Chondrocyte (in vitro differentiated cells): ENCODE measurements around the gene CA5A. TPM values are rescaled to one million over a fixed set of nuclear protein-coding genes. Genes with fewer than 3 reads are reported as not detected.
"Not testable (repeated sequence)": the region's sequence is repeated elsewhere in the genome, so short reads cannot be mapped to it uniquely, and the experiment has no call there.

Source experiments
- DNase-seq: peaks from one replicate; pipeline ENCODE4 v3.0.0; 2021; ENCODE audit warnings: mixed read lengths, low spot score
- H3K27ac Mint-ChIP-seq: one replicate; pipeline ENCODE4 v1.8.0; 2021; ENCODE audit warnings: mild to moderate bottlenecking, moderate library complexity, mixed read lengths; ENCODE audit not compliant: unreplicated experiment
- H3K27me3 Mint-ChIP-seq: 2 replicates; pipeline ENCODE4 v1.8.0; 2021; ENCODE audit warnings: low read depth, mixed read lengths
- H3K36me3 Mint-ChIP-seq: 2 replicates; pipeline ENCODE4 v1.8.0; 2021; ENCODE audit warnings: low read depth, mixed read lengths
- H3K4me1 Mint-ChIP-seq: 2 replicates; pipeline ENCODE4 v1.8.0; 2021; ENCODE audit warnings: low read depth, mild to moderate bottlenecking, mixed read lengths
- H3K4me3 Mint-ChIP-seq: one replicate; pipeline ENCODE4 v1.8.0; 2021; ENCODE audit warnings: mild to moderate bottlenecking, moderate library complexity, mixed read lengths; ENCODE audit not compliant: unreplicated experiment
- H3K9me3 Mint-ChIP-seq: 2 replicates; pipeline ENCODE4 v1.8.0; 2021; ENCODE audit warnings: low read depth, mixed read lengths
- total RNA-seq: library from RNA; stranded (reverse); gene quantifications from 3 replicates; pipeline ENCODE4 v1.2.1, GENCODE V29; 2021
- TF ChIP-seq, protein P1 (sequence below): fragments of 200-600 bp; sonication (generic); IDR thresholded peaks from 2 replicates; pipeline ENCODE4 v1.5.0; 2021; ENCODE audit warnings: antibody characterized with exemption, mild to moderate bottlenecking, moderate library complexity

The CA5A gene
- total RNA-seq, 1 donor from 2014 or later: not detected

- no peaks in the 10 kb centered on the region for H3K9me3 Mint-ChIP-seq
- H3K36me3 Mint-ChIP-seq: no peaks in the 10 kb centered on the region
- H3K4me3 Mint-ChIP-seq: no peak overlapping the region
- H3K4me1 Mint-ChIP-seq: peaks cover 6% of the 10 kb centered on the region
- H3K27ac Mint-ChIP-seq: no peak overlapping the region
- TF ChIP-seq, protein P1, sequence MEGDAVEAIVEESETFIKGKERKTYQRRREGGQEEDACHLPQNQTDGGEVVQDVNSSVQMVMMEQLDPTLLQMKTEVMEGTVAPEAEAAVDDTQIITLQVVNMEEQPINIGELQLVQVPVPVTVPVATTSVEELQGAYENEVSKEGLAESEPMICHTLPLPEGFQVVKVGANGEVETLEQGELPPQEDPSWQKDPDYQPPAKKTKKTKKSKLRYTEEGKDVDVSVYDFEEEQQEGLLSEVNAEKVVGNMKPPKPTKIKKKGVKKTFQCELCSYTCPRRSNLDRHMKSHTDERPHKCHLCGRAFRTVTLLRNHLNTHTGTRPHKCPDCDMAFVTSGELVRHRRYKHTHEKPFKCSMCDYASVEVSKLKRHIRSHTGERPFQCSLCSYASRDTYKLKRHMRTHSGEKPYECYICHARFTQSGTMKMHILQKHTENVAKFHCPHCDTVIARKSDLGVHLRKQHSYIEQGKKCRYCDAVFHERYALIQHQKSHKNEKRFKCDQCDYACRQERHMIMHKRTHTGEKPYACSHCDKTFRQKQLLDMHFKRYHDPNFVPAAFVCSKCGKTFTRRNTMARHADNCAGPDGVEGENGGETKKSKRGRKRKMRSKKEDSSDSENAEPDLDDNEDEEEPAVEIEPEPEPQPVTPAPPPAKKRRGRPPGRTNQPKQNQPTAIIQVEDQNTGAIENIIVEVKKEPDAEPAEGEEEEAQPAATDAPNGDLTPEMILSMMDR: no peak
- H3K27me3 Mint-ChIP-seq: no peaks in the 10 kb centered on the region
- DNase-seq: no peak
Measured at GRCh38 chr16:87946596-87947347, 10.4 kb upstream of the CA5A start.

- H3K4me3 Mint-ChIP-seq: no peak overlapping the region
- H3K27ac Mint-ChIP-seq: no peak overlapping the region
- TF ChIP-seq, protein P1: no peak
- no peaks in the 10 kb centered on the region for H3K9me3 Mint-ChIP-seq
- no peaks in the 10 kb centered on the region for H3K27me3 Mint-ChIP-seq
- H3K4me1 Mint-ChIP-seq: peaks cover 3% of the 10 kb centered on the region
- no peaks in the 10 kb centered on the region for H3K36me3 Mint-ChIP-seq
- peak; percentile 59 for DNase-seq
Measured at GRCh38 chr16:87945351-87946042, 9.2 kb upstream of the CA5A start.

- no peaks in the 10 kb centered on the region for H3K4me1 Mint-ChIP-seq
- H3K9me3 Mint-ChIP-seq: no peaks in the 10 kb centered on the region
- no peaks in the 10 kb centered on the region for H3K36me3 Mint-ChIP-seq
- H3K4me3 Mint-ChIP-seq: no peak overlapping the region
- no peak overlapping the region for H3K27ac Mint-ChIP-seq
- peaks cover 2% of the 10 kb centered on the region for H3K27me3 Mint-ChIP-seq
- TF ChIP-seq, protein P1: no peak
- DNase-seq: no peak
Measured at GRCh38 chr16:87942680-87943079, 6.4 kb upstream of the CA5A start.

GRCh38 chr16:87939562-87940423 lies 3.5 kb upstream of the CA5A start:
- Mint-ChIP-seq H3K36me3 (no peaks in the 10 kb centered on the region), H3K4me1 (no peaks in the 10 kb centered on the region), H3K27me3 (peaks cover 2% of the 10 kb centered on the region), H3K9me3 (no peaks in the 10 kb centered on the region), H3K4me3 (no peak overlapping the region), H3K27ac (no peak overlapping the region)
- TF ChIP-seq, protein P1: no peak
- peak; percentile 58 for DNase-seq

GRCh38 chr16:87938412-87938949 lies 2.2 kb upstream of the CA5A start:
- no peak overlapping the region for H3K27ac Mint-ChIP-seq
- TF ChIP-seq, protein P1: no peak
- H3K27me3 Mint-ChIP-seq: peaks cover 2% of the 10 kb centered on the region
- H3K4me1 Mint-ChIP-seq: no peaks in the 10 kb centered on the region
- no peaks in the 10 kb centered on the region for H3K9me3 Mint-ChIP-seq
- no peak overlapping the region for H3K4me3 Mint-ChIP-seq
- DNase-seq: no peak
- H3K36me3 Mint-ChIP-seq: no peaks in the 10 kb centered on the region

- H3K27ac Mint-ChIP-seq, DNase-seq, H3K4me3 Mint-ChIP-seq, H3K36me3 Mint-ChIP-seq, H3K4me1 Mint-ChIP-seq, H3K9me3 Mint-ChIP-seq, H3K27me3 Mint-ChIP-seq: not testable (repeated sequence)
Measured at GRCh38 chr16:87937231-87937542, 858 bp upstream of the CA5A start.

GRCh38 chr16:87936016-87936374 lies 334 bp downstream of the CA5A start:
- H3K36me3 Mint-ChIP-seq, H3K9me3 Mint-ChIP-seq, DNase-seq, H3K4me3 Mint-ChIP-seq, H3K4me1 Mint-ChIP-seq, H3K27ac Mint-ChIP-seq, H3K27me3 Mint-ChIP-seq: not testable (repeated sequence)
